ENCODE results near the gene FGGY.
"Not testable (repeated sequence)": the region's sequence is repeated elsewhere in the genome, so short reads cannot be mapped to it uniquely, and the experiment has no call there.

The FGGY gene, protein sequence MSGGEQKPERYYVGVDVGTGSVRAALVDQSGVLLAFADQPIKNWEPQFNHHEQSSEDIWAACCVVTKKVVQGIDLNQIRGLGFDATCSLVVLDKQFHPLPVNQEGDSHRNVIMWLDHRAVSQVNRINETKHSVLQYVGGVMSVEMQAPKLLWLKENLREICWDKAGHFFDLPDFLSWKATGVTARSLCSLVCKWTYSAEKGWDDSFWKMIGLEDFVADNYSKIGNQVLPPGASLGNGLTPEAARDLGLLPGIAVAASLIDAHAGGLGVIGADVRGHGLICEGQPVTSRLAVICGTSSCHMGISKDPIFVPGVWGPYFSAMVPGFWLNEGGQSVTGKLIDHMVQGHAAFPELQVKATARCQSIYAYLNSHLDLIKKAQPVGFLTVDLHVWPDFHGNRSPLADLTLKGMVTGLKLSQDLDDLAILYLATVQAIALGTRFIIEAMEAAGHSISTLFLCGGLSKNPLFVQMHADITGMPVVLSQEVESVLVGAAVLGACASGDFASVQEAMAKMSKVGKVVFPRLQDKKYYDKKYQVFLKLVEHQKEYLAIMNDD

DNA sequence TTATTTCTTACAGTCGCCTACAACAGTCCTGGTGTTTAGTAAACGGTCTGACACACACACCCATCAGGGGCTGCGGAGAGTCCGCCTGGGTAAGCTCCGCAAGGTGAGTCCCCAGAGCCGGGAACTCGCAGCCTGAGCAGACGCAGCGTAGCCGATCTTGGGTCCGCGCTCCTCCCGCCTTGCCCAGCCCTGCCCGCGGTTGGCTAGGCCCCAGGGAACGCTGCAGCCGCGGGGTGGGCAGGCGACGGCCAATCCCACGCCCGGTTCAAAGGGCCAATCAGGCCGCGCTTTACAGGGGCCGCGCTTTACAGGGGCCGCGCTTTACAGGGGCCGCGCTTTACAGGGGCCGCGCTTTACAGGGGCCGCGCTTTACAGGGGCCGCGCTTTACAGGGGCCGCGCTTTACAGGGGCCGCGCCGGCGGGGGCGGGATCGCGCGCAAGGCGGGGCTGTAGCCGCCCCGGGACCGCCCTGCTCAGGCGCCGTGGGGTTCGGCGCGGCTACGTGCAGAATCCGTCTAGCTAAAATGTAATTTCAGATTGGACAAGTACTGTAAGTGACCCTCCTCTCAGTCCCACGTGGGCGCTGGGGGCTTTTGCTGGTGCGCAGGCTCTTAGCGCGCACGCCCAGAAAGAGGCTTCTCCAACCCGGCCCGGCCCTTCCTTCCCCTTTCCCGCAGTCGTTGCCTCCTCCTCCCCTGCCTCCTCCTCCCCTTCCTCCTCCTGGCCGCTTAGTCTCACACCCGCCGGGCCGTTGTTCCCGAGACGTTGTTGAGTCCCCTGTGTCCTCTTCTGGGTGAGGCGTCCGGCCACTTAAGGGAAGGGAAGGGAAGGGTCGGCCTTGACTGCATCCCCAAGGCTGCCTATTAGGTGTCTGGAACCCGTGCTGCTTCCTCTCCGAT is at the start of gene FGGY:
FGGY (plus strand) TSS at position 737 of the 899 bp plus-strand sequence. CDS start 24,456 bp downstream, outside the sequence.
- DNase-seq (ENCODE audit: low read depth, low spot score), result peak; percentile 95
- Histone ChIP-seq H3K9ac (ENCODE audit: insufficient read length, low read depth) (peak within 1 kb of the TSS; percentile 97), H3K36me3 (ENCODE audit: insufficient read depth, insufficient read length, low read length) (no peaks in the 10 kb centered on the region), H3K9me3 (ENCODE audit: insufficient read depth, low read length) (no peaks in the 10 kb centered on the region), H3K4me1 (ENCODE audit: insufficient read depth, insufficient read length) (no peaks in the 10 kb centered on the region), H3K27me3 (ENCODE audit: insufficient read depth, insufficient read length) (peaks cover 12% of the 10 kb centered on the region), H3K4me3 (ENCODE audit: insufficient read length, low read depth) (peak within 1 kb of the TSS; percentile 74)
- TF ChIP-seq YY1 (IDR thresholded peaks at IDR 0.05; ENCODE audit: insufficient read depth, insufficient read length) (no peak), SUZ12 (IDR thresholded peaks at IDR 0.05; ENCODE audit: extremely low read depth, insufficient read depth, insufficient read length) (no peak), ZNF274 (IDR thresholded peaks at IDR 0.05; ENCODE audit: low read depth, low read length) (no peak)

DNA sequence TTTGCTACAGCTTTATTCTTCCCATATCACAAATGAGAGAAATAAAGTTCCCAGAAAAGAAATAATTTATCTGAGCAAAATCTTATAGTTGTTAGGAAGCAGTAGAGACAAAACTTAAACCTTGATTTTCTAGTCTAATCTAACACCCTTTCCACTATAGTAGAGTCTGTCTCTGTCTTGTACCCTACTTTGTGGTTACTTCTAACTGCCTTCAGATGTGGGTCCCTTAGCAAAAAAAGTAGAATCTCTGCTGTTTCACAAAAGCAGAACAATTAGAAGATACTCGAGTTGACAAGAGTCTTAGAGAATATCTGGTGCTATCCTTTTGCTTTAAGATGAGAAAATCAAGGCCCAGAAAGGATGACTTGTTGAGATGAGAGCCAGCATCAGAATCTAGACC is 48.1 kb upstream of the FGGY start:
- Histone ChIP-seq H3K36me3 (ENCODE audit: insufficient read depth, insufficient read length, low read length) (no peaks in the 10 kb centered on the region), H3K9me3 (ENCODE audit: insufficient read depth, low read length) (peaks cover 52% of the 10 kb centered on the region), H3K9ac (ENCODE audit: insufficient read length, low read depth) (no peak overlapping the region), H3K4me1 (ENCODE audit: insufficient read depth, insufficient read length) (no peaks in the 10 kb centered on the region), H3K27me3 (ENCODE audit: insufficient read depth, insufficient read length) (no peaks in the 10 kb centered on the region), H3K4me3 (ENCODE audit: insufficient read length, low read depth) (no peak overlapping the region)
- DNase-seq (ENCODE audit: low read depth, low spot score), result no peak
- TF ChIP-seq SUZ12 (IDR thresholded peaks at IDR 0.05; ENCODE audit: extremely low read depth, insufficient read depth, insufficient read length) (no peak), ZNF274 (IDR thresholded peaks at IDR 0.05; ENCODE audit: low read depth, low read length) (no peak), YY1 (IDR thresholded peaks at IDR 0.05; ENCODE audit: insufficient read depth, insufficient read length) (no peak)

DNA sequence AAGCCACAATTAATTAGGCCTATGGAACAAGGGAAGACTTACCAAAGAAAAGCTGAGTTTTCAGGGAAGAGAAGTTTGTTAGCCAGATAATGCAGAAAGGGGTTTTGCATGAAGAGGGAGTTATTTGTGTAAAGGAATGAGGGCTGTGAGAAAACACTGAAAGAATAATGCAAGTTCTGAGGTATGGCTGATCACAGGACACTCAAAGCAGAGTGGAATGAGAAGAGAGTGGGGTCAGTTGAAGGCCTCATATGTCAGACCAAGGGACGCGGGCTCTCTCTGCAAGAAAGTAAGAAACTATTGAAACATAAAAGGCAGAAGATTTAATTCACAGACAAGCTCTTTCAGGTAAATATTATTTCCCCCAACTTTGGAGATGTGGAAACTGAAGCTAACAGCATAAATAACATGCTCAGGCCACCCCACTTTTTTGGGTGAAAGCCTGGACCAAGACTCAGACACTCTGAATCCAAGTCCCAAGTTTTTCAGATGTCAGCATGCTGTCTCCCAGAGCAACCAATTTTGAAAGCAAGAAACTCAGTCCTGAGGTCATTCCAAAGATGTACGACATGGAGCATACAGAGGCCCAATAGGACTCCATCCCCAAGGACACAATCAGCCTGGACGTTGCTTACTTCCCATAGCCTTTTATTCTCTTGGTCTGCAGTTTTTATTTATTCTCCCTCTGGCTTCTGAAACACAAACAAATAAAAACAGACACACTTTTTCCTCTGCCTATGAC is 47.3 kb upstream of the FGGY start:
- Histone ChIP-seq H3K36me3 (ENCODE audit: insufficient read depth, insufficient read length, low read length) (no peaks in the 10 kb centered on the region), H3K4me1 (ENCODE audit: insufficient read depth, insufficient read length) (no peaks in the 10 kb centered on the region), H3K9me3 (ENCODE audit: insufficient read depth, low read length) (peaks cover 44% of the 10 kb centered on the region), H3K27me3 (ENCODE audit: insufficient read depth, insufficient read length) (no peaks in the 10 kb centered on the region), H3K4me3 (ENCODE audit: insufficient read length, low read depth) (no peak overlapping the region), H3K9ac (ENCODE audit: insufficient read length, low read depth) (no peak overlapping the region)
- TF ChIP-seq YY1 (IDR thresholded peaks at IDR 0.05; ENCODE audit: insufficient read depth, insufficient read length) (no peak), SUZ12 (IDR thresholded peaks at IDR 0.05; ENCODE audit: extremely low read depth, insufficient read depth, insufficient read length) (no peak), ZNF274 (IDR thresholded peaks at IDR 0.05; ENCODE audit: low read depth, low read length) (no peak)
- DNase-seq (ENCODE audit: low read depth, low spot score), result no peak

DNA sequence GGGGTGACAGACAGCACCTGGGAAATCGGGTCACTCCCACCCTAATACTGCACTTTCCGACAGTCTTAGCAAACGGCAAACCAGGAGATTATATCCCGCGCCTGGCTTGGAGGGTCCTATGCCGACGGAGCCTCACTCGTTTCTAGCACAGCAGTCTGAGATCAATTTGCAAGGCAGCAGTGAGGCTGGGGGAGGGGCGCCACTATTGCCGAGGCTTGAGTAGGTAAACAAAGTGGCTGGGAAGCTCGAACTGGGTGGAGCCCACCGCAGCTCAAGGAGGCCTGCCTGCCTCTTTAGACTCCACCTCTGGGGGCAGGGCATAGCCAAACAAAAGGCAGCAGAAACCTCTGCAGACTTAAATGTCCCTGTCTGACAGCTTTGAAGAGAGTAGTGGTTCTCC is 45.8 kb upstream of the FGGY start:
- H3K36me3 ChIP-seq (ENCODE audit: insufficient read depth, insufficient read length, low read length); H3K27me3 ChIP-seq (ENCODE audit: insufficient read depth, insufficient read length); DNase-seq (ENCODE audit: low read depth, low spot score); H3K9ac ChIP-seq (ENCODE audit: insufficient read length, low read depth); H3K4me1 ChIP-seq (ENCODE audit: insufficient read depth, insufficient read length); H3K4me3 ChIP-seq (ENCODE audit: insufficient read length, low read depth): not testable (repeated sequence)
- H3K9me3 ChIP-seq (ENCODE audit: insufficient read depth, low read length), result peaks cover 37% of the 10 kb centered on the region

DNA sequence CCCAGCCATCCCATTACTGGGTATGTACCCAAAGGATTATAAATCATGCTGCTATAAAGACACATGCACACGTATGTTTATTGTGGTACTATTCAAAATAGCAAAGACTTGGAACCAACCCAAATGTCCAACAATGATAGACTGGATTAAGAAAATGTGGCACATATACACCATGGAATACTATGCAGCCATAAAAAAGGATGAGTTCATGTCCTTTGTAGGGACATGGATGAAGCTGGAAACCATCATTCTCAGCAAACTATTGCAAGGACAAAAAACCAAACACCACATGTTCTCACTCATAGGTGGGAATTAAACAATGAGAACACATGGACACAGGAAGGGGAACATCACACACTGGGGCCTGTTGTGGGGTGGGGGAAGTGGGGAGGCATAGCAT is 40.5 kb upstream of the FGGY start:
- H3K4me3 ChIP-seq (ENCODE audit: insufficient read length, low read depth); H3K36me3 ChIP-seq (ENCODE audit: insufficient read depth, insufficient read length, low read length); DNase-seq (ENCODE audit: low read depth, low spot score); H3K27me3 ChIP-seq (ENCODE audit: insufficient read depth, insufficient read length); H3K9ac ChIP-seq (ENCODE audit: insufficient read length, low read depth); H3K4me1 ChIP-seq (ENCODE audit: insufficient read depth, insufficient read length); H3K9me3 ChIP-seq (ENCODE audit: insufficient read depth, low read length): not testable (repeated sequence)

DNA sequence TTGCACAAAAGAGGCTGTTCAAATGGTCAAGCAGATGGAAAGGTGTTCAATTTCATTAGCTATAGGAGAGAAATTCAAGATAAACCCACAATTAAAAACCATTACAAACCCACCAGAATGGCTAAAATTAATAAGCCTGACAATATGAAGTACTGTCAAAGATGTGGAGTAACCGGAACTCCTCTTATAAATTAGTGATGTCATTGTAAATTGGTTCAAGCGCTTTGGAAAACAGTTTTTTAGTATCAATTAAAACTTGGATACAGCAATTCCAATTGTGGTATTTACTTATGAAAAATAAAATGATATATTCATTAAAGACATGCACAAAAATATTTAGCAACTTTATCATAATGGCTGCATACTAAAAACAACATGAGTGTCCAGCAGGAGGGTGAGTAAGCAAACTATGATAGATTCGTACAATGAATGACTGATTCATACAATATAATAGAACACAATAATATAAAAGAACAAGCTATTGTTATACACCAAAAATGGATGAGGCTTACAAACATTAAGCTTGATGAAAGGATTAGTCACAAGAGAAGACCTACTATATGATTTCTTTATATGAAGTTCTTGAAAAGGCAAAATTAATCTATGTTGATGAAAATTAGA is 38.4 kb upstream of the FGGY start:
- no peak overlapping the region for H3K4me3 ChIP-seq (ENCODE audit: insufficient read length, low read depth)
- H3K36me3 ChIP-seq (ENCODE audit: insufficient read depth, insufficient read length, low read length), result no peaks in the 10 kb centered on the region
- H3K9ac ChIP-seq (ENCODE audit: insufficient read length, low read depth), result no peak overlapping the region
- no peaks in the 10 kb centered on the region for H3K9me3 ChIP-seq (ENCODE audit: insufficient read depth, low read length)
- TF ChIP-seq SUZ12 (IDR thresholded peaks at IDR 0.05; ENCODE audit: extremely low read depth, insufficient read depth, insufficient read length), result no peak
- no peak for TF ChIP-seq YY1 (IDR thresholded peaks at IDR 0.05; ENCODE audit: insufficient read depth, insufficient read length)
- no peak for TF ChIP-seq ZNF274 (IDR thresholded peaks at IDR 0.05; ENCODE audit: low read depth, low read length)
- no peak for DNase-seq (ENCODE audit: low read depth, low spot score)
- no peaks in the 10 kb centered on the region for H3K27me3 ChIP-seq (ENCODE audit: insufficient read depth, insufficient read length)
- no peaks in the 10 kb centered on the region for H3K4me1 ChIP-seq (ENCODE audit: insufficient read depth, insufficient read length)

All from NT2/D1 (cell line).